PC-3 (cell line): ENCODE measurements around the gene GLB1L3. TPM values are rescaled to one million over a fixed set of nuclear protein-coding genes. Genes with fewer than 3 reads are reported as not detected.
"Not testable (repeated sequence)": the region's sequence is repeated elsewhere in the genome, so short reads cannot be mapped to it uniquely, and the experiment has no call there.

Experiments
- ATAC-seq: fragments of 200-7000 bp; cut with Tn5 transposase; 2 replicates; pipeline ENCODE4 v1.9.1; 2020; ENCODE audit warnings: mild to moderate bottlenecking, moderate library complexity
- BruUV-seq: library from RNA; stranded (reverse); fragments of 400-500 nt; replicated peaks from 2 replicates; lab custom pipeline; 2021; lab: Mats Ljungman, UMichigan
- CTCF ChIA-PET: fragments of 300-600 bp; sonication (Branson Sonifier 250); formaldehyde crosslinking; loops from one replicate; lab custom pipeline; 2022; ENCODE audit warnings: antibody characterized with exemption; lab: Charles Lee
- POLR2A ChIA-PET: fragments of 300-600 bp; sonication (Branson Sonifier 250); formaldehyde crosslinking; loops from one replicate; lab custom pipeline; 2022; ENCODE audit warnings: antibody characterized with exemption; ENCODE audit not compliant: unreplicated experiment; lab: Charles Lee
- DNase-seq: peaks from one replicate; pipeline ENCODE4 v3.0.0-alpha.2; 2015
- H2AFZ ChIP-seq: fragments of 300-600 bp; sonication (generic); 2 replicates; pipeline ENCODE4 v1.6.0; 2016; ENCODE audit warnings: antibody characterized with exemption, low read length
- H3F3A ChIP-seq: fragments of 300-600 bp; sonication (generic); one replicate; pipeline ENCODE4 v1.6.0; 2017; ENCODE audit warnings: antibody characterized with exemption, low read length, control low read depth, mild to moderate bottlenecking; ENCODE audit not compliant: unreplicated experiment
- H3K27ac ChIP-seq: fragments of 300-600 bp; sonication (generic); 2 replicates; pipeline ENCODE4 v1.5.1; 2016; ENCODE audit warnings: mild to moderate bottlenecking, low read length
- H3K27me3 ChIP-seq: fragments of 300-600 bp; sonication (generic); 2 replicates; pipeline ENCODE4 v1.6.1; 2016; ENCODE audit warnings: low read length, mixed read lengths
- H3K36me3 ChIP-seq: fragments of 300-600 bp; sonication (generic); 2 replicates; pipeline ENCODE4 v1.6.1; 2016; ENCODE audit warnings: low read depth, mixed run types, low read length, mixed read lengths
- H3K4me1 ChIP-seq: fragments of 300-600 bp; sonication (generic); 2 replicates; pipeline ENCODE4 v1.5.1; 2016; ENCODE audit warnings: low read length; ENCODE audit not compliant: insufficient read depth
- H3K4me2 ChIP-seq: fragments of 300-600 bp; sonication (generic); 2 replicates; pipeline ENCODE4 v1.6.0; 2016; ENCODE audit warnings: low read length
- H3K4me3 ChIP-seq: fragments of 300-600 bp; sonication (generic); 2 replicates; pipeline ENCODE4 v1.5.1; 2016; ENCODE audit warnings: mild to moderate bottlenecking, low read length, mixed read lengths
- H3K79me2 ChIP-seq: fragments of 300-600 bp; sonication (generic); 2 replicates; pipeline ENCODE4 v1.6.1; 2017; ENCODE audit warnings: low read length, mixed read lengths
- H3K9ac ChIP-seq: fragments of 300-600 bp; sonication (generic); 2 replicates; pipeline ENCODE4 v1.6.0; 2016; ENCODE audit warnings: mild to moderate bottlenecking, low read length
- H3K9me2 ChIP-seq: fragments of 300-600 bp; sonication (generic); replicated peaks from 2 replicates; pipeline ENCODE4 v1.6.1; 2016; ENCODE audit warnings: mixed run types, low read length, mixed read lengths
- H3K9me3 ChIP-seq: fragments of 300-600 bp; sonication (generic); 2 replicates; pipeline ENCODE4 v1.6.1; 2016; ENCODE audit warnings: low read length, mixed read lengths
- H4K20me1 ChIP-seq: fragments of 300-600 bp; sonication (generic); 2 replicates; pipeline ENCODE4 v1.6.1; 2016; ENCODE audit warnings: low read length, mixed read lengths
- EZH2 ChIP-seq: fragments of 300-600 bp; sonication (generic); IDR thresholded peaks from one replicate; pipeline ENCODE4 v1.6.1; 2017; ENCODE audit warnings: antibody characterized with exemption, mild to moderate bottlenecking, low read length; ENCODE audit not compliant: unreplicated experiment
- EZH2phosphoT487 ChIP-seq: fragments of 300-600 bp; sonication (generic); IDR thresholded peaks from 2 replicates; pipeline ENCODE4 v1.6.1; 2018; ENCODE audit warnings: mild to moderate bottlenecking, antibody characterized with exemption, low read length, borderline replicate concordance
- intact Hi-C: fragments of 100-400 bp; cut with micrococcal nuclease; formaldehyde crosslinking; loops from 2 replicates; pipeline ENCODE4 v1.9.0; 2023
- total RNA-seq: library from RNA; depleted of rRNA; stranded (reverse); fragments of >200 nt; gene quantifications from 2 replicates; pipeline ENCODE4 v1.2.3, GENCODE V29; 2014
- TF ChIP-seq, protein P1 (sequence below): fragments of 300-600 bp; sonication (generic); conservative IDR thresholded peaks from 2 replicates; pipeline ENCODE4 v1.5.1; 2017; ENCODE audit warnings: antibody characterized with exemption, low read depth, mild to moderate bottlenecking, low read length

GLB1L3 gene
- total RNA-seq, 1 experiment from 2014 or later: not detected

DNA sequence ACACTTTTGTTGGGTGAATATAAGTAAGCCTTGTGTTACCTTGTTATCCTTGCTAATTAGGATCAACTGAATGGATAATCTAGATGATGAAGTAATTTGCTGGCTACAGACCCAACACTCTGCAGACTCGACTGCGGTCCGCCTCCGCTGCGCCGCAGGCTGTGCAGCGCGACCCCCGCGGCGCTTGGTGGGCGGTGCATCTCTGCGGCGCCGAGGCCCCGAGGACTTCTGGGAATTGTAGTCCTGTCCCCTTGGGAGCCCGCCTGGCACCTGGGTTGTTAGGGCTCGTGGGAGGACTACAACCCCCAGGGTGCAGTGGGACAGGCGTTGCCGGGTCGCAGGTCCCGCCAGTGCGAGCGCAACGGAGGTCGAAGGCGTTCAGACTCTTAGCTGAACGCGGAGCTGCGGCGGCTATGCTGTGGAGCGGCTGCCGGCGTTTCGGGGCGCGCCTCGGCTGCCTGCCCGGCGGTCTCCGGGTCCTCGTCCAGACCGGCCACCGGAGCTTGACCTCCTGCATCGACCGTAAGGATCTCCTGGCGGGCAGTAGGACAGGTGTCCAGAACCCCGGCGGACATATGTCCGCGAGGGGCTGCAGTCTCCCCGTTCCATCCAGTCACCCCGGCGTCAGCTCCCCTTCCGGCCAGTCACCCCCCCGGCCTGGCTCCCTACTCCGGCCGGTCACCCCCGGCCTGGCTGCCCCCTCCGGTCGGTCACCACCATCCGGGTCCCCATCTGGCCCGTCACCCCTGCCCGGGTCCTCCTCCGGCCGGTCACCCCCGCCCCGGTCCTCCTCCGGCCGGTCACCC is 22.8 kb upstream of the GLB1L3 start, which contains the start of the genes ACAD8 and THYN1:
ACAD8 (plus strand) TSS at position 381 of the 806 bp plus-strand sequence; CDS start at position 414, 33 bp downstream.
THYN1 (minus strand) TSS at position 165 of the 806 bp plus-strand sequence. CDS start 470 bp downstream, outside the sequence.
- Histone ChIP-seq H3K9ac (peak within 1 kb of the TSS; percentile 56), H3K36me3 (peaks cover 8% of the 10 kb centered on the region; the same call in 1 of the 2 replicates), H2AFZ (peak within 1 kb of the TSS; percentile 96), H3K4me1 (peaks cover 17% of the 10 kb centered on the region; the same call in 1 of the 2 replicates), H3K27ac (no peak within 1 kb of the TSS), H3K27me3 (no peaks in the 10 kb centered on the region), H4K20me1 (no peaks in the 10 kb centered on the region), H3K9me3 (no peaks in the 10 kb centered on the region), H3F3A (no peaks in the 10 kb centered on the region), H3K4me3 (peak within 1 kb of the TSS; percentile 82), H3K79me2 (peaks cover 24% of the 10 kb centered on the region), H3K4me2 (peak within 1 kb of the TSS; percentile 77), H3K9me2 (no peaks in the 10 kb centered on the region)
- intact Hi-C loops: loop anchor here (1.0 kb wide), 2 partner anchors 13 to 29 kb away; partner anchors contain the start of gene VPS26B
- CTCF ChIA-PET: no interaction called here
- TF ChIP-seq EZH2phosphoT487 (no peak), EZH2 (no peak)
- TF ChIP-seq, protein P1, sequence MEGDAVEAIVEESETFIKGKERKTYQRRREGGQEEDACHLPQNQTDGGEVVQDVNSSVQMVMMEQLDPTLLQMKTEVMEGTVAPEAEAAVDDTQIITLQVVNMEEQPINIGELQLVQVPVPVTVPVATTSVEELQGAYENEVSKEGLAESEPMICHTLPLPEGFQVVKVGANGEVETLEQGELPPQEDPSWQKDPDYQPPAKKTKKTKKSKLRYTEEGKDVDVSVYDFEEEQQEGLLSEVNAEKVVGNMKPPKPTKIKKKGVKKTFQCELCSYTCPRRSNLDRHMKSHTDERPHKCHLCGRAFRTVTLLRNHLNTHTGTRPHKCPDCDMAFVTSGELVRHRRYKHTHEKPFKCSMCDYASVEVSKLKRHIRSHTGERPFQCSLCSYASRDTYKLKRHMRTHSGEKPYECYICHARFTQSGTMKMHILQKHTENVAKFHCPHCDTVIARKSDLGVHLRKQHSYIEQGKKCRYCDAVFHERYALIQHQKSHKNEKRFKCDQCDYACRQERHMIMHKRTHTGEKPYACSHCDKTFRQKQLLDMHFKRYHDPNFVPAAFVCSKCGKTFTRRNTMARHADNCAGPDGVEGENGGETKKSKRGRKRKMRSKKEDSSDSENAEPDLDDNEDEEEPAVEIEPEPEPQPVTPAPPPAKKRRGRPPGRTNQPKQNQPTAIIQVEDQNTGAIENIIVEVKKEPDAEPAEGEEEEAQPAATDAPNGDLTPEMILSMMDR: no peak
- ATAC-seq (peak; percentile 99), DNase-seq (peak; percentile 98)
- POLR2A ChIA-PET: no interaction called here
- BruUV-seq: no TSS peak

DNA sequence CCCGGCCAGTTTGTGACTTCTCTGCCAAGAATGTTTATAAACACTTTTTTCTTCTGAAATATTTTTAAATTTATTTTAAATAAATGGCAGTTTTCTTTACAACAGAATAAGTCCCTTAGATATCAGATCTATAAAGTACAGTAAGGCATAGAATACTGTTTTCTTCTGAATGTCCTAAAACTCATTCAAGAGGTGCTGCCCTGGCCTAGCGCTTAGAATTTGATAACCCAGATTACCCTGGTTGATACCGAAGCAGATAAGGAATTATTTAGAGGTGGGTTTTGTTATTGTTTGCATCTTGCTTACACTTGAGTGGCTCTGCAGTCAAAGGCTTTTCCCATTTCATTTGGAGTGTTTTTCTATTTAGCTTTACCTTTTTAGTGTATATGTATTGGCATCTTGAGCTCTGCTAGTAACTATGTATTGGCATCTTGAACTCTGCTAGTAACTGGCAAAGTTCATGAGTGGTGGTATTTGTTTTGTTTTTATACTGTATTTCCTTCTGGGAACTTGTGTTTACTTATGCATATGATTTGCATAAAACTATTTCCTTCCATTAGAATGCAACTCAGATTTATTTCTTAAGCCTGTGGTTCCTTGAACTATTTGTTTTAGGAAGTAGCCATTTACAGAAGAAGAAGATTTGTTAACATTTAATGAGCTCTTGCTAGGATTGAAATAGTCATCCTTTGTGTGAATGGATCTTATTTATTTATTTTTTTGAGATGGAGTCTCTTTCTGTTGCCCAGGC is 21.6 kb upstream of the GLB1L3 start:
- H3K9ac ChIP-seq: peak overlapping the region; percentile 56; the same call in 1 of the 2 replicates
- BruUV-seq: TSS peak; percentile 28
- ATAC-seq (no peak), DNase-seq (no peak)
- peaks cover 5% of the 10 kb centered on the region; the same call in 1 of the 2 replicates for H3K36me3 ChIP-seq
- peaks cover 17% of the 10 kb centered on the region; the same call in 1 of the 2 replicates for H3K4me1 ChIP-seq
- CTCF ChIA-PET: no interaction called here
- POLR2A ChIA-PET: no interaction called here
- no peaks in the 10 kb centered on the region for H3K27me3 ChIP-seq
- peaks cover 24% of the 10 kb centered on the region for H3K79me2 ChIP-seq
- intact Hi-C loops: no loop called here
- H3K4me3 ChIP-seq: peak overlapping the region; percentile 82
- H3F3A ChIP-seq: no peaks in the 10 kb centered on the region
- no peak overlapping the region for H3K27ac ChIP-seq
- TF ChIP-seq EZH2phosphoT487: no peak
- TF ChIP-seq EZH2: no peak
- TF ChIP-seq, protein P1: no peak
- no peaks in the 10 kb centered on the region for H4K20me1 ChIP-seq
- H3K9me2 ChIP-seq: no peaks in the 10 kb centered on the region
- peak overlapping the region; percentile 77 for H3K4me2 ChIP-seq
- no peaks in the 10 kb centered on the region for H3K9me3 ChIP-seq
- no peak overlapping the region for H2AFZ ChIP-seq

DNA sequence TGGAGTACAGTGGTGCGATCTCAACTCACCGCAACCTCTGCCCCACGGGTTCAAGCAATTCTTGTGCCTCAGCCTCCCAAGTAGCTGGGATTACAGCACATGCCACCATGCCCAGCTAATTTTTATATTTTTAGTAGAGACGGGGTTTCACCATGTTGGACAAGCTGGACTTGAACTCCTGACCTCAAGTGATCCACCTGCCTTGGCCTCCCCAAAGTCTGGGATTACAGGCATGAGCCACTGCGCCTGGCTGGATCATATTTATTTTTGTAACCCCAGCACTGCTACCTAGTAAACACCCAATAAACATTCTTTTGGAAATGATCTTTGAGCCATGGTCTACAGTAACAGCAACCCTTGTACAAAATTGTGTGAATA is 21.0 kb upstream of the GLB1L3 start:
- CTCF ChIA-PET, DNase-seq, POLR2A ChIA-PET: not testable (repeated sequence)

More for the DNA sequence above, 21.0 kb upstream of the GLB1L3 start:
- H3K27ac ChIP-seq, ATAC-seq, H3K4me2 ChIP-seq, H2AFZ ChIP-seq, H3K9ac ChIP-seq, H3K27me3 ChIP-seq, H3K4me3 ChIP-seq, H3K36me3 ChIP-seq, H3K9me2 ChIP-seq, BruUV-seq, H3K9me3 ChIP-seq, H3F3A ChIP-seq, intact Hi-C loops, H4K20me1 ChIP-seq: not testable (repeated sequence)
- H3K79me2 ChIP-seq: peaks cover 24% of the 10 kb centered on the region
- H3K4me1 ChIP-seq: peaks cover 17% of the 10 kb centered on the region; the same call in 1 of the 2 replicates
